ENCODE data around the gene SYCE3. TPM values are rescaled to one million over a fixed set of nuclear protein-coding genes. Genes with fewer than 3 reads are reported as not detected.
A peak's percentile ranks its signal among the peaks of the same experiment; 100 is the strongest.

Gene SYCE3
- total RNA-seq, 2 experiments from 2014 or later: 0.87 to 1.0 TPM

GRCh38 chr22:50606165-50606945 lies 43.6 kb upstream of the SYCE3 start:
- intact Hi-C loops (cut with micrococcal nuclease): no loop called here
- Mint-ChIP-seq H3K4me3 (no peak overlapping the region), H3K27ac (no peak overlapping the region), H3K4me1 (ENCODE audit: low read depth) (peaks cover 4% of the 10 kb centered on the region), H3K9me3 (no peaks in the 10 kb centered on the region), H3K27me3 (peaks cover 49% of the 10 kb centered on the region), H3K36me3 (peaks cover 1% of the 10 kb centered on the region)
- POLR2A ChIA-PET: interaction anchor here (1.0 kb wide), 1 partner anchor 14 kb away, joined by 3 read pairs; no protein-coding TSS in a partner anchor
- CTCF ChIA-PET: interaction anchor here (0.7 to 1.0 kb wide), 2 partner anchors 25 to 245 kb away, joined by 3 read pairs; no protein-coding TSS in a partner anchor
- DNase-seq: no peak

GRCh38 chr22:50605613-50606074 lies 42.9 kb upstream of the SYCE3 start:
- POLR2A ChIA-PET: interaction anchor here (0.7 to 1.0 kb wide), 2 partner anchors 15 to 34 kb away, joined by 3 to 4 read pairs; no protein-coding TSS in a partner anchor
- no peak for DNase-seq
- H3K36me3 Mint-ChIP-seq: peaks cover 1% of the 10 kb centered on the region
- no peak overlapping the region for H3K27ac Mint-ChIP-seq
- no peak overlapping the region for H3K4me3 Mint-ChIP-seq
- H3K9me3 Mint-ChIP-seq: no peaks in the 10 kb centered on the region
- peaks cover 4% of the 10 kb centered on the region for H3K4me1 Mint-ChIP-seq (ENCODE audit: low read depth)
- peaks cover 49% of the 10 kb centered on the region for H3K27me3 Mint-ChIP-seq
- intact Hi-C loops (cut with micrococcal nuclease): no loop called here
- CTCF ChIA-PET: interaction anchor here (1.0 kb wide), 1 partner anchor 24 kb away, joined by 3 read pairs; no protein-coding TSS in a partner anchor

- ChIA-PET POLR2A (interaction anchor here (0.7 kb wide), 1 partner anchor 33 kb away, joined by 4 read pairs; no protein-coding TSS in a partner anchor), CTCF (interaction anchor here (1.0 kb wide), 1 partner anchor 23 kb away, joined by 3 read pairs; no protein-coding TSS in a partner anchor)
- intact Hi-C loops (cut with micrococcal nuclease): no loop called here
- Mint-ChIP-seq H3K9me3 (no peaks in the 10 kb centered on the region), H3K4me1 (ENCODE audit: low read depth) (peaks cover 4% of the 10 kb centered on the region), H3K27me3 (peaks cover 45% of the 10 kb centered on the region), H3K36me3 (peaks cover 1% of the 10 kb centered on the region), H3K27ac (no peak overlapping the region), H3K4me3 (no peak overlapping the region)
- DNase-seq: no peak
Measured at GRCh38 chr22:50605002-50605612, 42.4 kb upstream of the SYCE3 start.

GRCh38 chr22:50604256-50605001 lies 41.7 kb upstream of the SYCE3 start:
- Mint-ChIP-seq H3K4me1 (ENCODE audit: low read depth) (peaks cover 8% of the 10 kb centered on the region), H3K27me3 (peaks cover 48% of the 10 kb centered on the region), H3K36me3 (peaks cover 1% of the 10 kb centered on the region), H3K4me3 (no peak overlapping the region), H3K27ac (no peak overlapping the region), H3K9me3 (no peaks in the 10 kb centered on the region)
- intact Hi-C loops (cut with micrococcal nuclease): no loop called here
- DNase-seq: no peak
- ChIA-PET POLR2A (no interaction called here), CTCF (no interaction called here)

GRCh38 chr22:50603511-50604255 lies 41.0 kb upstream of the SYCE3 start:
- CTCF ChIA-PET: no interaction called here
- no peak overlapping the region for H3K27ac Mint-ChIP-seq
- no peak overlapping the region for H3K4me3 Mint-ChIP-seq
- peaks cover 46% of the 10 kb centered on the region for H3K27me3 Mint-ChIP-seq
- POLR2A ChIA-PET: no interaction called here
- intact Hi-C loops (cut with micrococcal nuclease): no loop called here
- peaks cover 8% of the 10 kb centered on the region for H3K4me1 Mint-ChIP-seq (ENCODE audit: low read depth)
- DNase-seq: no peak
- peaks cover 1% of the 10 kb centered on the region for H3K36me3 Mint-ChIP-seq
- no peaks in the 10 kb centered on the region for H3K9me3 Mint-ChIP-seq

- ChIA-PET CTCF (interaction anchor here (1.0 kb wide), 2 partner anchors 19 to 77 kb away, joined by 3 to 4 read pairs; partner anchors contain the start of gene SCO2), POLR2A (interaction anchor here (0.5 kb wide), 1 partner anchor 37 kb away, joined by 4 read pairs; no protein-coding TSS in a partner anchor)
- no peak for DNase-seq
- peaks cover 8% of the 10 kb centered on the region for H3K4me1 Mint-ChIP-seq (ENCODE audit: low read depth)
- H3K9me3 Mint-ChIP-seq: no peaks in the 10 kb centered on the region
- intact Hi-C loops (cut with micrococcal nuclease): no loop called here
- H3K27me3 Mint-ChIP-seq: peaks cover 44% of the 10 kb centered on the region
- H3K27ac Mint-ChIP-seq: no peak overlapping the region
- no peak overlapping the region for H3K4me3 Mint-ChIP-seq
- H3K36me3 Mint-ChIP-seq: peaks cover 1% of the 10 kb centered on the region
Measured at GRCh38 chr22:50602338-50602700, 39.6 kb upstream of the SYCE3 start.

- intact Hi-C loops (cut with micrococcal nuclease): no loop called here
Measured at GRCh38 chr22:50601669-50602337, 39.1 kb upstream of the SYCE3 start.

GRCh38 chr22:50600967-50601668 lies 38.4 kb upstream of the SYCE3 start:
- H3K4me3 Mint-ChIP-seq: no peak overlapping the region
- H3K4me1 Mint-ChIP-seq (ENCODE audit: low read depth): peaks cover 8% of the 10 kb centered on the region
- peaks cover 5% of the 10 kb centered on the region for H3K36me3 Mint-ChIP-seq
- no peak overlapping the region for H3K27ac Mint-ChIP-seq
- CTCF ChIA-PET: interaction anchor here (0.9 to 1.0 kb wide), 3 partner anchors 19 to 76 kb away, joined by 3 to 4 read pairs (median 3); partner anchors contain the start of gene SCO2
- no peaks in the 10 kb centered on the region for H3K9me3 Mint-ChIP-seq
- no peak for DNase-seq
- POLR2A ChIA-PET: no interaction called here
- intact Hi-C loops (cut with micrococcal nuclease): no loop called here
- H3K27me3 Mint-ChIP-seq: peaks cover 36% of the 10 kb centered on the region

More at GRCh38 chr22:50601669-50602337, 39.1 kb upstream of the SYCE3 start:
- no peak for DNase-seq
- Mint-ChIP-seq H3K4me1 (ENCODE audit: low read depth) (peaks cover 8% of the 10 kb centered on the region), H3K4me3 (peak overlapping the region; percentile 51), H3K27ac (no peak overlapping the region), H3K36me3 (peaks cover 4% of the 10 kb centered on the region), H3K27me3 (peaks cover 39% of the 10 kb centered on the region), H3K9me3 (no peaks in the 10 kb centered on the region)
- POLR2A ChIA-PET: no interaction called here
- CTCF ChIA-PET: interaction anchor here (0.9 to 1.0 kb wide), 3 partner anchors 18 to 76 kb away, joined by 3 to 4 read pairs (median 3); partner anchors contain the start of gene SCO2

- Mint-ChIP-seq H3K27me3 (peaks cover 32% of the 10 kb centered on the region), H3K4me1 (ENCODE audit: low read depth) (peaks cover 8% of the 10 kb centered on the region), H3K4me3 (peak within 1 kb of the TSS; percentile 51), H3K9me3 (no peaks in the 10 kb centered on the region), H3K36me3 (peaks cover 5% of the 10 kb centered on the region), H3K27ac (no peak within 1 kb of the TSS)
- CTCF ChIA-PET: no interaction called here
- intact Hi-C loops (cut with micrococcal nuclease): no loop called here
- DNase-seq: no peak
- POLR2A ChIA-PET: interaction anchor here (1.0 kb wide), 1 partner anchor 18 kb away, joined by 3 read pairs; the partner anchor contains the start of gene CHKB
Measured at GRCh38 chr22:50600538-50600937, 37.8 kb upstream of the SYCE3 start, which contains the start of gene MAPK8IP2. Gene MAPK8IP2 (plus strand): TSS chr22:50600793. CDS start chr22:50600819, 26 bp downstream.

- Mint-ChIP-seq H3K27me3 (peaks cover 32% of the 10 kb centered on the region), H3K9me3 (no peaks in the 10 kb centered on the region), H3K4me3 (peak overlapping the region; percentile 26), H3K4me1 (ENCODE audit: low read depth) (peaks cover 8% of the 10 kb centered on the region), H3K27ac (no peak overlapping the region), H3K36me3 (peaks cover 5% of the 10 kb centered on the region)
- ChIA-PET CTCF (no interaction called here), POLR2A (interaction anchor here (1.0 kb wide), 1 partner anchor 18 kb away, joined by 3 read pairs; the partner anchor contains the start of gene CHKB)
- intact Hi-C loops (cut with micrococcal nuclease): no loop called here
- DNase-seq: peak; percentile 75
Measured at GRCh38 chr22:50599816-50600455, 37.2 kb upstream of the SYCE3 start.

Data from activated CD4-positive, alpha-beta memory T cell treated with anti-CD3 and anti-CD28 coated beads for 36 hours (primary cell).